ENCODE measurements around the gene ADAMTS6.

The ADAMTS6 gene

DNA sequence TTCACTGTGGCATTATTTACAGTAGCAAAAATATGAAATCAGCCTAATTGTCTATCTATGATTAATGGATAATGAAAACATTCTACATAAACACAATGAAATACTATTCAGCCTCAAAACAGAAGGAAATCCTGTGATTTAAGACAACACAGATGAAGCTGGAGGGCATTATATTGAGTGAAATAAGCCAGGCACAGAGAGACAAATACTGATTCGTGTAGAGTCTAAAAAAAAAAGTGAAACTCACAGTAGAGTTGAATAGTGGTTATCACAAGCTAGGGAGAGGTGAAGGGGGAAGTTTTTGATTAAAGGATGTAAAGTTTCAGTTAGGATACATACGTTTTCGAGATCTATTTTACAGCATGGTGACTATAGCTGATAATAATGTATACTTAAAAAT is 122.2 kb downstream of the ADAMTS6 start:
- H3K79me1 ChIP-seq (ENCODE audit: low read depth, low read length), result no peaks in the 10 kb centered on the region
- no peak overlapping the region for H2BK120ac ChIP-seq (ENCODE audit: low read depth, low read length)
- no peak for DNase-seq (ENCODE audit: low spot score)
- no peak overlapping the region for H2BK5ac ChIP-seq (ENCODE audit: low read length)
- no peak overlapping the region for H3K27ac ChIP-seq (replicated peaks; ENCODE audit: low read length)
- H2AK5ac ChIP-seq (ENCODE audit: low read depth, low read length), result no peak overlapping the region
- H3K14ac ChIP-seq (ENCODE audit: low read length), result no peak overlapping the region
- H3K36me3 ChIP-seq (replicated peaks in 1 of 2; ENCODE audit: control insufficient read depth in 2 of 2, insufficient read depth in 2 of 2, low read length in 2 of 2), result no peaks in the 10 kb centered on the region
- H3K4me3 ChIP-seq (ENCODE audit: low read length in 2 of 2), result no peak overlapping the region
- H4K8ac ChIP-seq (ENCODE audit: low read depth, low read length), result no peak overlapping the region
- no peak overlapping the region for H3K4ac ChIP-seq (ENCODE audit: low read length)
- no peak overlapping the region for H2AFZ ChIP-seq (ENCODE audit: low read length)
- H3K4me2 ChIP-seq (ENCODE audit: insufficient read depth, low read length, poor library complexity, severe bottlenecking), result no peak overlapping the region
- H3K18ac ChIP-seq (ENCODE audit: low read length), result no peak overlapping the region
- no peaks in the 10 kb centered on the region for H3K27me3 ChIP-seq (ENCODE audit: control insufficient read depth in 3 of 3, insufficient read depth in 3 of 3, low read depth in 1 of 3, low read length in 3 of 3)
- H3K9me3 ChIP-seq (replicated peaks in 1 of 2; ENCODE audit: control insufficient read depth in 2 of 2, insufficient read depth in 1 of 2, low read depth in 1 of 2, low read length in 2 of 2), result no peaks in the 10 kb centered on the region
- no CpG with 5 or more reads among the region's 3 CpGs for WGBS, 2 donors (ENCODE audit: extremely low coverage in 2 of 2, insufficient read length in 2 of 2, insufficient replicate concordance in 1 of 2)
- H3K23ac ChIP-seq (ENCODE audit: low read depth, low read length, poor library complexity), result no peak overlapping the region
- H3K4me1 ChIP-seq (ENCODE audit: control insufficient read depth in 2 of 2, insufficient read depth in 1 of 2, low read depth in 1 of 2, low read length in 2 of 2), result peaks cover 0 to 2% of the 10 kb centered on the region in 2 donors
- no peak overlapping the region for H3K9ac ChIP-seq (ENCODE audit: low read depth, low read length, poor library complexity)
- H2BK12ac ChIP-seq (ENCODE audit: low read length), result no peak overlapping the region
- no peak overlapping the region for H4K91ac ChIP-seq (ENCODE audit: low read depth, low read length, poor library complexity)
- H2BK15ac ChIP-seq (ENCODE audit: low read length), result no peak overlapping the region

DNA sequence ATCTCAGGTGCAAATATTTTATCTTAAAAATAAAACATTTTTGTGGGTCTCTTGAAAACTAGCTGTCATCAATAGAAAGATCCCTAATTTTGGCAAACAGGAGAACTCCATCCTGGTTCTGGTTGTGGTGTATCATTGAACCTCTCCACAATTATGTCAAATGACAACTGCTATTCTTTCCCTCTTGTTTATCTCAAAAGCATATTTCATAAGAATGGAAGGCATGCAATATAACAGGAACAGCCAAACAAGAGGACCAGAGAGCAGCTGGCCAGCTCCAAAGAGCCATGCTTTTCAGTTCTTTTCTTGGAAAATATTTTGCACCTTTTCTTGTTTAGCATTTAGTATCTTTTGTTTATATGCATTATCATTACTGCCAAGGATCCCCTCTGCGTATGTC is 125.4 kb downstream of the ADAMTS6 start:
- H3K23ac ChIP-seq (ENCODE audit: low read depth, low read length, poor library complexity), result no peak overlapping the region
- no peaks in the 10 kb centered on the region for H3K79me1 ChIP-seq (ENCODE audit: low read depth, low read length)
- no peak overlapping the region for H3K27ac ChIP-seq (replicated peaks; ENCODE audit: low read length)
- H4K8ac ChIP-seq (ENCODE audit: low read depth, low read length), result no peak overlapping the region
- no peaks in the 10 kb centered on the region for H3K9me3 ChIP-seq (replicated peaks in 1 of 2; ENCODE audit: control insufficient read depth in 2 of 2, insufficient read depth in 1 of 2, low read depth in 1 of 2, low read length in 2 of 2)
- H3K9ac ChIP-seq (ENCODE audit: low read depth, low read length, poor library complexity), result no peak overlapping the region
- no peak overlapping the region for H3K4ac ChIP-seq (ENCODE audit: low read length)
- H3K4me2 ChIP-seq (ENCODE audit: insufficient read depth, low read length, poor library complexity, severe bottlenecking), result no peak overlapping the region
- no peaks in the 10 kb centered on the region for H3K4me1 ChIP-seq (ENCODE audit: control insufficient read depth in 2 of 2, insufficient read depth in 1 of 2, low read depth in 1 of 2, low read length in 2 of 2)
- H2BK12ac ChIP-seq (ENCODE audit: low read length), result no peak overlapping the region
- no peak overlapping the region for H2BK5ac ChIP-seq (ENCODE audit: low read length)
- no peak overlapping the region for H3K4me3 ChIP-seq (ENCODE audit: low read length in 2 of 2)
- WGBS, 2 donors (ENCODE audit: extremely low coverage in 2 of 2, insufficient read length in 2 of 2, insufficient replicate concordance in 1 of 2), result no CpG with 5 or more reads among the region's 1 CpG
- H3K27me3 ChIP-seq (ENCODE audit: control insufficient read depth in 3 of 3, insufficient read depth in 3 of 3, low read depth in 1 of 3, low read length in 3 of 3), result no peaks in the 10 kb centered on the region
- H2AFZ ChIP-seq (ENCODE audit: low read length), result no peak overlapping the region
- no peak overlapping the region for H2BK15ac ChIP-seq (ENCODE audit: low read length)
- no peak for DNase-seq (ENCODE audit: low spot score)
- H2AK5ac ChIP-seq (ENCODE audit: low read depth, low read length), result no peak overlapping the region
- no peak overlapping the region for H3K14ac ChIP-seq (ENCODE audit: low read length)
- H3K36me3 ChIP-seq (replicated peaks in 1 of 2; ENCODE audit: control insufficient read depth in 2 of 2, insufficient read depth in 2 of 2, low read length in 2 of 2), result no peaks in the 10 kb centered on the region
- no peak overlapping the region for H2BK120ac ChIP-seq (ENCODE audit: low read depth, low read length)
- H3K18ac ChIP-seq (ENCODE audit: low read length), result no peak overlapping the region
- H4K91ac ChIP-seq (ENCODE audit: low read depth, low read length, poor library complexity), result no peak overlapping the region

DNA sequence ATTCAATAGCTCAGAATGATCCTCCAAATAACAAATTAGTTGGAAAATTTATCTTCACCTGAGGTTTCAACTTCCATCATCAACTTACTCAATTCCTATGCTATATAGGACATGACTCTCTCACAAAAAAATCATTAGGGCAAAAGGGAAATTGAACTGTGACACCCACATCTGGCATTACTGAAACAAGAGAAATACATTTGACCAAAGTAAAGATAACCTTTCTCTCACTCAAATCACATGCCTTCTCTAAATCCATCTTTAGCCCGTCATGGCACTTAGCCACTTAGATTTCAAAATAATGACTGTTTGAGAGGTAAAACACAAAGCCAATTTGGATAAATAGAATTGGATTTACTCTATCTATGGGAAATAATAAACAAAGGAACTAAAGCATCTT is 126.4 kb downstream of the ADAMTS6 start:
- H3K36me3 ChIP-seq (replicated peaks in 1 of 2; ENCODE audit: control insufficient read depth in 2 of 2, insufficient read depth in 2 of 2, low read length in 2 of 2), result no peaks in the 10 kb centered on the region
- no peak for DNase-seq (ENCODE audit: low spot score)
- no peaks in the 10 kb centered on the region for H3K79me1 ChIP-seq (ENCODE audit: low read depth, low read length)
- no peak overlapping the region for H2AK5ac ChIP-seq (ENCODE audit: low read depth, low read length)
- no CpG with 5 or more reads among the region's 1 CpG for WGBS, 2 donors (ENCODE audit: extremely low coverage in 2 of 2, insufficient read length in 2 of 2, insufficient replicate concordance in 1 of 2)
- no peaks in the 10 kb centered on the region for H3K9me3 ChIP-seq (replicated peaks in 1 of 2; ENCODE audit: control insufficient read depth in 2 of 2, insufficient read depth in 1 of 2, low read depth in 1 of 2, low read length in 2 of 2)
- no peak overlapping the region for H4K91ac ChIP-seq (ENCODE audit: low read depth, low read length, poor library complexity)
- no peak overlapping the region for H3K23ac ChIP-seq (ENCODE audit: low read depth, low read length, poor library complexity)
- H2BK5ac ChIP-seq (ENCODE audit: low read length), result no peak overlapping the region
- H3K4me1 ChIP-seq (ENCODE audit: control insufficient read depth in 2 of 2, insufficient read depth in 1 of 2, low read depth in 1 of 2, low read length in 2 of 2), result no peaks in the 10 kb centered on the region
- no peak overlapping the region for H2BK12ac ChIP-seq (ENCODE audit: low read length)
- no peak overlapping the region for H4K8ac ChIP-seq (ENCODE audit: low read depth, low read length)
- no peaks in the 10 kb centered on the region for H3K27me3 ChIP-seq (ENCODE audit: control insufficient read depth in 3 of 3, insufficient read depth in 3 of 3, low read depth in 1 of 3, low read length in 3 of 3)
- H2BK120ac ChIP-seq (ENCODE audit: low read depth, low read length), result no peak overlapping the region
- no peak overlapping the region for H3K27ac ChIP-seq (replicated peaks; ENCODE audit: low read length)
- no peak overlapping the region for H3K4ac ChIP-seq (ENCODE audit: low read length)
- no peak overlapping the region for H3K4me3 ChIP-seq (ENCODE audit: low read length in 2 of 2)
- no peak overlapping the region for H3K4me2 ChIP-seq (ENCODE audit: insufficient read depth, low read length, poor library complexity, severe bottlenecking)
- no peak overlapping the region for H3K18ac ChIP-seq (ENCODE audit: low read length)
- no peak overlapping the region for H3K9ac ChIP-seq (ENCODE audit: low read depth, low read length, poor library complexity)
- H3K14ac ChIP-seq (ENCODE audit: low read length), result no peak overlapping the region
- H2AFZ ChIP-seq (ENCODE audit: low read length), result no peak overlapping the region
- H2BK15ac ChIP-seq (ENCODE audit: low read length), result no peak overlapping the region

DNA sequence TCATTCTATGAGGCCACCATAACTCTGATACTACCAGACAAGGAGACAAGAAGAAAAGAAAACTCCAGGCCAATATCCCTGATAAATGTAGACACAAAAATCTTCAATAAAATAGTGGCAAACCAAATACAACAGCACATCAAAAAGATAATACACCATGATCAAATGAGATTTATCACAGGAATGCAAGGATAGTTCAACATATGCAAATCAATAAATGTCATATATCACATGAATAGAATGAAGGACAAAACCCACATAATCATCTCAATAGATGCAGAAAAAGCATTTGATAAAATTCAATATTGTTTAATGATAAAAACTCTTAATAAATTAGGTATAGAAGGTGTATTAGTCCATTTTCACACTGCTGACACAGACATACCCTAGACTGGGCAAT is 139.9 kb downstream of the ADAMTS6 start:
- Histone ChIP-seq H3K4me2 (ENCODE audit: insufficient read depth, low read length, poor library complexity, severe bottlenecking) (no peak overlapping the region), H2BK12ac (ENCODE audit: low read length) (no peak overlapping the region), H2AK5ac (ENCODE audit: low read depth, low read length) (no peak overlapping the region), H3K4me3 (ENCODE audit: low read length in 2 of 2) (no peak overlapping the region), H3K4me1 (ENCODE audit: control insufficient read depth in 2 of 2, insufficient read depth in 1 of 2, low read depth in 1 of 2, low read length in 2 of 2) (peaks cover 0 to 1% of the 10 kb centered on the region in 2 donors), H2AFZ (ENCODE audit: low read length) (no peak overlapping the region), H4K8ac (ENCODE audit: low read depth, low read length) (no peak overlapping the region), H3K9me3 (replicated peaks in 1 of 2; ENCODE audit: control insufficient read depth in 2 of 2, insufficient read depth in 1 of 2, low read depth in 1 of 2, low read length in 2 of 2) (peaks cover 3 to 4% of the 10 kb centered on the region in 2 donors), H3K79me1 (ENCODE audit: low read depth, low read length) (peaks cover 5% of the 10 kb centered on the region), H2BK120ac (ENCODE audit: low read depth, low read length) (no peak overlapping the region), H3K27ac (replicated peaks; ENCODE audit: low read length) (no peak overlapping the region), H3K18ac (ENCODE audit: low read length) (no peak overlapping the region), H3K4ac (ENCODE audit: low read length) (no peak overlapping the region), H3K36me3 (replicated peaks in 1 of 2; ENCODE audit: control insufficient read depth in 2 of 2, insufficient read depth in 2 of 2, low read length in 2 of 2) (no peaks in the 10 kb centered on the region), H4K91ac (ENCODE audit: low read depth, low read length, poor library complexity) (no peak overlapping the region), H2BK5ac (ENCODE audit: low read length) (no peak overlapping the region), H2BK15ac (ENCODE audit: low read length) (no peak overlapping the region), H3K23ac (ENCODE audit: low read depth, low read length, poor library complexity) (no peak overlapping the region), H3K9ac (ENCODE audit: low read depth, low read length, poor library complexity) (no peak overlapping the region), H3K14ac (ENCODE audit: low read length) (no peak overlapping the region), H3K27me3 (ENCODE audit: control insufficient read depth in 3 of 3, insufficient read depth in 3 of 3, low read depth in 1 of 3, low read length in 3 of 3) (no peaks in the 10 kb centered on the region)
- DNase-seq (ENCODE audit: low spot score), result no peak
